ENCODE data around the gene TAS2R60. TPM values are rescaled to one million over a fixed set of nuclear protein-coding genes. Genes with fewer than 3 reads are reported as not detected.
"Not testable (repeated sequence)": the region's sequence is repeated elsewhere in the genome, so short reads cannot be mapped to it uniquely, and the experiment has no call there.

The TAS2R60 gene
- total RNA-seq, 6 experiments from 2014 or later: not detected

DNA sequence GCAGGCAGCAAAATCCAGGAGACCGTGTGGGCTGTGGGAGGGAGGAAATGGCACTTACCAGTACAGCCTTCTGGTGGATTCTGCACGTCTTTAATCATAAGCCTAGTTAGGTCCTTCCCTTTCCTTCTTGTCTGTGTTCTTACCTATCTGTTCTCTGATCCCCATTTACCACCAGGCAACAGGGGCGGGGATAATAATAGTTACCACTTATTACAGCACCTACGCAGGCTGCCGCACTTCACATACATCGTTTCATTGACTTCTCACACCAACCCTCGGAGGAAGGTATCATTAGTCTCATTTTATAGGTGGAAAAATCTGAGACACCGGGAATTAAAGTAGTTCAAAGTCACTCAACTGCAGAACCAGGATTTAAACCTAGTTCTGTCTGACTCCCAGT is 30.1 kb upstream of the TAS2R60 start:
- TF ChIP-seq, protein P1, sequence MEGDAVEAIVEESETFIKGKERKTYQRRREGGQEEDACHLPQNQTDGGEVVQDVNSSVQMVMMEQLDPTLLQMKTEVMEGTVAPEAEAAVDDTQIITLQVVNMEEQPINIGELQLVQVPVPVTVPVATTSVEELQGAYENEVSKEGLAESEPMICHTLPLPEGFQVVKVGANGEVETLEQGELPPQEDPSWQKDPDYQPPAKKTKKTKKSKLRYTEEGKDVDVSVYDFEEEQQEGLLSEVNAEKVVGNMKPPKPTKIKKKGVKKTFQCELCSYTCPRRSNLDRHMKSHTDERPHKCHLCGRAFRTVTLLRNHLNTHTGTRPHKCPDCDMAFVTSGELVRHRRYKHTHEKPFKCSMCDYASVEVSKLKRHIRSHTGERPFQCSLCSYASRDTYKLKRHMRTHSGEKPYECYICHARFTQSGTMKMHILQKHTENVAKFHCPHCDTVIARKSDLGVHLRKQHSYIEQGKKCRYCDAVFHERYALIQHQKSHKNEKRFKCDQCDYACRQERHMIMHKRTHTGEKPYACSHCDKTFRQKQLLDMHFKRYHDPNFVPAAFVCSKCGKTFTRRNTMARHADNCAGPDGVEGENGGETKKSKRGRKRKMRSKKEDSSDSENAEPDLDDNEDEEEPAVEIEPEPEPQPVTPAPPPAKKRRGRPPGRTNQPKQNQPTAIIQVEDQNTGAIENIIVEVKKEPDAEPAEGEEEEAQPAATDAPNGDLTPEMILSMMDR (IDR thresholded peaks at IDR 0.05): no peak
- Mint-ChIP-seq H3K36me3 (ENCODE audit: low read depth) (no peaks in the 10 kb centered on the region), H3K9me3 (no peaks in the 10 kb centered on the region), H3K27ac (no peak overlapping the region), H3K4me3 (no peak overlapping the region), H3K27me3 (ENCODE audit: insufficient read depth) (peaks cover 3% of the 10 kb centered on the region), H3K4me1 (ENCODE audit: low read depth) (peaks cover 34% of the 10 kb centered on the region)
- DNase-seq: no peak

DNA sequence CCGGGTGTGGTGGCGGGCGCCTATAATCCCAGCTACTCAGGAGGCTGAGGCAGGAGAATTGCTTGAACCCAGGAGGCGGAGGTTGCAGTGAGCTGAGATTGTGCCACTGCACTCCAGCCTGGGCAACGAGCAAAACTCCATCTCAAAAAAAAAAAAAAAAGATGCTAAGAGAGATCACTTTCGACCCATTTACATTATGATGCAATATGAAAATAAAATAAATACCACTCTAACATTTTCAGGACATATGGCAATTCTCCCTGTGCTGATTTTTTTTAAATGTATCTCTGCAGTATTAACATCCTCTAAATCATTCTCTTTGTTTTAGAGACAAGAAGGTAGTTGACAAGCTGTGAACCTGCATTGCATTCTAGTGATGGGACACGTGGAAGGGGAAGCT is 28.0 kb upstream of the TAS2R60 start:
- H3K9me3 Mint-ChIP-seq, H3K27ac Mint-ChIP-seq: not testable (repeated sequence)

DNA sequence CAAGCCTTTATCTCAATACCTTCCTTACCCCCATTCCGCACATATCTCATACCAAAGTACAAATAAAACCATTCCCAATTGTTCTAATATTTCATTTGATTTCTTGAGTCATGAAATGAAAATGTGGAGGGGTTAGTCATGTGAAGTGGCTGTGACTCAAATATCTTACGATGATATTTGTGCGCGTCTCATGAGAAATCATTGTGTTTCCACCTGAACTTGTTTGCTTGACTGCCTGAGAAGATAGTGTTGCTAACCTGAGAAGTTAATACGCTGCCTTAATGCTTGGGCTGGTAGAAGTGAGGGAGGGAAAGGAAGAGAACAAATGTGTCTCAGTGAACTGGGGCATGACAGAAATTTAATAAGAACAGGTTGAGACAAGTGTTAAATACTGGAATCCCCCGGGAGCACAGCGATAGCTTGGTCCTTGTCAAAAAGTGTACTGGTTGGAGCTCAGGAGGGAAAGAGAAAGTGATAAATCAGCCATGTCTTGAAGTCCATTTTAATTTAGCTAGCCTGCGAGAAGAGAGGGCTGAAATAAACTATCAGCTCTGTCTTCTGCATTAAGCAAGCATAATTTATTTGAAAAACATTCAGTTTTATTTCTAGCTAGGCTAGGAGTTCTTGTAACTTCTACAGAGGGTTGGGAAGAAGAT is 27.4 kb upstream of the TAS2R60 start:
- Mint-ChIP-seq H3K27ac (no peak overlapping the region), H3K9me3 (no peaks in the 10 kb centered on the region), H3K36me3 (ENCODE audit: low read depth) (no peaks in the 10 kb centered on the region), H3K4me1 (ENCODE audit: low read depth) (peaks cover 28% of the 10 kb centered on the region), H3K4me3 (no peak overlapping the region), H3K27me3 (ENCODE audit: insufficient read depth) (no peaks in the 10 kb centered on the region)
- TF ChIP-seq, protein P1 (IDR thresholded peaks at IDR 0.05): no peak
- no peak for DNase-seq

More for the DNA sequence above, 28.0 kb upstream of the TAS2R60 start:
- peaks cover 35% of the 10 kb centered on the region for H3K4me1 Mint-ChIP-seq (ENCODE audit: low read depth)
- not testable (repeated sequence) for H3K27me3 Mint-ChIP-seq (ENCODE audit: insufficient read depth); DNase-seq; H3K36me3 Mint-ChIP-seq (ENCODE audit: low read depth); H3K4me3 Mint-ChIP-seq

DNA sequence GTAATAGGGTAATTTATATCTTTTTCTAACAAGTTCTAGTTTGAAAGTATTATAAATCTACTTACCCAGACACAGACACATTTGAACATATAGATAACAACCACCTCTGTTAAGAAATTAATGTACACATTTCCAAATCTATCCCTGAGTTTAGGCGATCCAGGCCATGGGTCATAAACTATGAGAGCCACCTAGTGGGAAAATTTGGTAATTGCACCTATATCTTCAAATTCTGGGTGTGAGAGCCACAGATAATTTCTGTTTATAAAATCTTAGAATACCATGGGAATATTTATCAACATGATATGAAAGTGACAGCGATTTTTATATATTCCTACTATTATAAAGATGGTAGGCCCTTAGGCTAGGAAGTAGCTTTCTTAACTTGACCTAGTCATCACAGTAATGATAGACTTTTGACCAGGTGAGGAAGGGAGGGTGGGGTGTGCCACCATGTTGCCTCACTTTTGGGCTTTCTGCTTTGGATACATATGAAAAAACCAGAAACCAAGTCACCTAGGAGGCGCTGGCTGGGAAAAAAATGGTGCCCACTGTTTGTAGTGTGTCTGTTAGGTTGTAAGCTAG is 26.6 kb upstream of the TAS2R60 start:
- no peak overlapping the region for H3K4me3 Mint-ChIP-seq
- TF ChIP-seq, protein P1 (IDR thresholded peaks at IDR 0.05): peak; percentile 94
- H3K9me3 Mint-ChIP-seq: no peaks in the 10 kb centered on the region
- no peak overlapping the region for H3K27ac Mint-ChIP-seq
- peaks cover 28% of the 10 kb centered on the region for H3K4me1 Mint-ChIP-seq (ENCODE audit: low read depth)
- no peaks in the 10 kb centered on the region for H3K27me3 Mint-ChIP-seq (ENCODE audit: insufficient read depth)
- no peaks in the 10 kb centered on the region for H3K36me3 Mint-ChIP-seq (ENCODE audit: low read depth)
- peak; percentile 39 for DNase-seq

DNA sequence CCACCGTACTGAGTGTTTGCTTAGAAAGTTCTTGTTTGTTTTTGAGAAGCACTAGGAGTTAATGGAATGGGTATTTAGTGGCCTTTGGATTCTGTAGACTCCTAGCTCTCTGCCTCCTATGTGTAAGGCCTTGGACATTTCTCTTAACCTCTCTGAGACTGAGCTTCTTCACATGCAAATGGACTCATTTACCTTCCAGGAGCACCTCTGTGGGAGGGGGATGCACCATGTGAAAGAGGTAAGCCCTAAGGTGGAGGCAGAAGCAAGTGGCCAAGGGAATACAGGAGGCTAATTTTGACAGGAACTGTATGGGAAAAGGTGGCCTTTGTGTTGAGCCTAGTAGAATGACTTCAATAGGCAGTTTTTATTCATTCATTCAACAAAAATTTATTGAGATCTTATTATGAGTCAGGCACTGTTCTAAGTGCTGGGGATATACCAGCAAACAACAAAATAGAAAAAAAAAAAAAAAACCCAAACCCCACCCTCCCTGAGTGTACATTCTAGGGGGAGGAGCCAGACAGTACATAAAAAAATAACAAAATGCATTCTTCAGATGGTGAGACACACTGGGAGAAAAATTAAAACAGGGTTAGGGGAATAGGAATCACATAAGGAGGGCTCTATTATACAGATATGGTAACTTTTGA is 25.4 kb upstream of the TAS2R60 start:
- Mint-ChIP-seq H3K9me3 (no peaks in the 10 kb centered on the region), H3K4me1 (ENCODE audit: low read depth) (peaks cover 28% of the 10 kb centered on the region)
- DNase-seq: peak; percentile 37

More for the DNA sequence above, 25.4 kb upstream of the TAS2R60 start:
- Mint-ChIP-seq H3K36me3 (ENCODE audit: low read depth) (no peaks in the 10 kb centered on the region), H3K4me3 (no peak overlapping the region), H3K27me3 (ENCODE audit: insufficient read depth) (no peaks in the 10 kb centered on the region), H3K27ac (peak overlapping the region; percentile 16; the same call in 1 of the 2 replicates)
- TF ChIP-seq, protein P1 (IDR thresholded peaks at IDR 0.05): no peak

All from HFFc6 (cell line).